GM18868 (cell line): ENCODE results near the gene PINK1.
"Not testable (repeated sequence)": the region's sequence is repeated elsewhere in the genome, so short reads cannot be mapped to it uniquely, and the experiment has no call there.

ENCODE experiments used
- ATAC-seq: cut with Tn5 transposase; IDR thresholded peaks from one replicate; pipeline ENCODE4 v1.9.1; 2021; ENCODE audit warnings: mild to moderate bottlenecking, moderate library complexity; ENCODE audit not compliant: unreplicated experiment

Gene PINK1

GRCh38 chr1:20633190-20634064 is at the start of gene PINK1:
Gene PINK1 (plus strand): TSS chr1:20633458. CDS start chr1:20633549, 91 bp downstream.
- ATAC-seq = peak; percentile 59

GRCh38 chr1:20584890-20585289 is 48.4 kb upstream of the PINK1 start:
- ATAC-seq = no peak

DNA sequence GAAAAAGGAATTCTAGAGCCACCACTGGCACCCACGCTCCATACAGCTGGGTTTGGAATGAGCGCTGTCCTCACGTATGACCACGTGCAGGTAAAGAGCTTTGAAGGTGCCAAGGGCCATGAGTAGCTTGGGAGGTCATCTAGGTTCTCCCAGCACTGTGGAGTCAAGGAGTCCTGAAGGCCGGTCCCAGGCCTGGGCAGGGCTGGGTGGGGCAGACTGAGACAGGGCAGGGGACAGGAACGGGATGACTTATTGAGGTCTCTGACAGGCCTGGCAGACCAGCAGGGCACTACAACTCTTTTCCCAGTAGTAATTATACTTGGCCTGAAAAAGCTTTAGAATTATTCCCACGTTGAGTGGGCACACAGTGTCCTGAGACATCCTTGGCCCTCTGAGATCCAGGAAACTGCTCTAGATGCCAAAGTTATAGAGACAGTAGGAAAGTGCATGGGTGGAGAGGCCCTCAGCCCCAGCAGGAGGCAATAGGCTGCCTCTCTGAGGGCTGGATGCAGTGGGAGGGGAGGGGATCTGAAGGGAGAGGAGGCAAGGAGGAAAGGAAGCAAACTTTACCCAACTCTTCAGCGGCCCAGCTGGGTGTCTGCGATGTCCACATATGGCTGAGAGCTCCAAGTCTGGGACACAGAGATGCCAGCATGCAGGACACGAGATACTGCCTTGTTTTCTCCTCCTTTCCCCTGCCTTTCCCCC is 46.2 kb upstream of the PINK1 start:
- no peak for ATAC-seq

DNA sequence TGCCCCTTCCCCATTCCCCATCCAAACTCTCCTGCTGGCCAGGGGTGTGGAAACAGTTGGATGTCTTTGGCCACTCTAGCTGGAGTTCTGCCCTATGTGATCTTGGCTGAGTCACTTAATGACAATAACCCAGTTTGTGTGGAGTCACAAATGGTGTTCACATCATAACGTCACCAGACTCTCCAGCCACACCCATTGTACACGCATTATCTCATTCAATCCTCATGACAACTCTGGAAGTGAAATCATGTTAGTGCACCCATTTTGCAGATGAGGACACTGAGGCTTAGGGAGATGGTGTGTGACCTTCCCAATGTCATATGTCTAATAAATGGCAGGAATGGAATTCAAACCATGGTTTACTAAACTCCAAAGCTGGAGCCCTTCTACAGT is 45.6 kb upstream of the PINK1 start:
- no peak for ATAC-seq

DNA sequence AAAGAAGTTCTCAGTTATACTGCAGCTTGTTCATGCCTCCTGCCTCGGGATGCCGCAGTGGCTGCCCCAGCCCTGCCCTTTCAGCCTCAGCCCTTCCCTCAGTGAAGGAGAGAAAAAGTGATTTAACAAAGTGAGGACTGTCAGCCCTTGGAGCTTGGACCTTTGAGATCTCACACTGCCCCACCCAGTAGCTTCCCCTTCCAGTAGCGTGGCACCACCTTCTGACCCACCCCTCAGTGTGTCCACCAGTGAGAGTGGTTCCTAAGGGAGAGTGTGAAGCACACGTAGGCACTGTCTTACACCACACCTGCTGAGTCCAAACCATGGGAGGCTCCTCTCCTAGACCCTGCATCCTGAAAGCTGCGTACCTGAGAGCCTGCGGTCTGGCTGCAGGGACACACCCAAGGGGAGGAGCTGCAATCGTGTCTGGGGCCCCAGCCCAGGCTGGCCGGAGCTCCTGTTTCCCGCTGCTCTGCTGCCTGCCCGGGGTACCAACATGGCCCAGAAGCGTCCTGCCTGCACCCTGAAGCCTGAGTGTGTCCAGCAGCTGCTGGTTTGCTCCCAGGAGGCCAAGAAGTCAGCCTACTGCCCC is 44.5 kb upstream of the PINK1 start, which contains the start of gene CDA:
Gene CDA (plus strand): TSS at position 464 of the 592 bp plus-strand sequence. CDS start 33 bp downstream, at position 497.
- ATAC-seq = no peak

DNA sequence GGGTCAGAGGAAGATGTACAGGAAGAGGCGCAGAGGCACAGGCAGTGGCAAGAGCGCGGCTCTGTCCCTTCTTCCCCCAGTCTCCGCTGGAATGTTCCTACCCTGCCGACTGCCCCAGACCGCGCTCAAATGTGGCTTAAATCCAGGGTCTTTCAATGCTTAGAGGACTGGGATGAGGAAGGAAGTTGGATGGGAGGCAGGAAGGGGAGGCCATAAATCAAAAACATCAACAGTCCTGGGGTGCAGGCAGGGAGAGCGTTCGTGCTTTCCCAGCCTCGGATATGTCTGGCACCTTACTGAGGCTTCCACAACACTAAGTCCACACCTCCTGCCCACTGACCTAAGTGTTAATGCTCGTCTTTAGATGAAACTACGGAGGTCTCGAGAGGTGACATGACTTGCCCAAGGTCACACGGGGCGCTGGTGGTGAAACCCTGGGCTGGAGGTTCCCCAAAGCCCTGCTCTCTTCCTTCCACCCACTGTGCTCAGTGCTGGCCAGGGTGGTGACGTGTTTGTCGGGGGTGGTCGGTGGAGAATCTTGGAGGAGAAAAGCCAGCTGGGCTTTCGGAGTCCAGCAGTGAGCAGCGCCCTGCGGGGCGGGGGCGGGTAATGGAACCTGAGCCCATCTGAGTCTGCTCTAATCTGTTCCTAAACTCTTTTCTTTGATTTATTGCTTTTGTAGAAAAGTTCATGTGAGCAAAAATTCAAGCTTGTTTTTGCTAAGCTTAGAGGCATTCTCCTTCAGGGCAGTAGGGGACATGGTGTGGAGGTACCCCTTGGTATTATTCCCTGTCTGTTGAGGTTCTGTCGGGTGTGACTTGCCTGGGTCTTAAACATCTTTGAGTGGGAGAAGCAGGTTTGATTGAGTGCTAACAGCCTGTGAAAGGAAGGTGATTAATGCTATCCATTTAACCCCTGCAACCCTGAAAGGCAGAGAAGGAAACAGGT is 43.7 kb upstream of the PINK1 start:
- no peak for ATAC-seq

DNA sequence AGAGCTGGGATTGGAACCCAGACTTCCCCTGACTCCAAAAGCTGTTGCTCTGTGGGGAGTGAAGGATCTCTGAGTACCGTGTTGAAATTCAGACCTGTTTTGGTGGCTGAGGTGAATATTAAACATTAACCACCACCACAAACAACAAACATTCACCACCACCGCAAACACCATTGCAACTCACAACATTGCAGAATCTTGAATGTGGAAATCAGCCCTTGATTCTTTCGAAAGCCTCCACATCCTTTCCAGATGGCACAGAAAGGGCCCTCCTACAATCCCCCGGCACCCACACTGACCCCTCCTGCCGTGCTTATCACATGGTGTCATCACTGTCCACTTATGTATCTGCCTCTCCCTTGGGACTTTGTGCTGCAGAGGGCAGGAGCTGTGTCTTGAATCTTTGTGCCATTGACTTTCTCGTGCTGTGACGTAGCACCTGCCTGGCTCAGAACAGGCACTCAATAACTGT is 42.9 kb upstream of the PINK1 start:
- ATAC-seq = no peak

- no peak for ATAC-seq
Observed at GRCh38 chr1:20593756-20594155, 39.5 kb upstream of the PINK1 start.

GRCh38 chr1:20594746-20595145 is 38.5 kb upstream of the PINK1 start:
- no peak for ATAC-seq

GRCh38 chr1:20596106-20596505 is 37.2 kb upstream of the PINK1 start:
- ATAC-seq = no peak

DNA sequence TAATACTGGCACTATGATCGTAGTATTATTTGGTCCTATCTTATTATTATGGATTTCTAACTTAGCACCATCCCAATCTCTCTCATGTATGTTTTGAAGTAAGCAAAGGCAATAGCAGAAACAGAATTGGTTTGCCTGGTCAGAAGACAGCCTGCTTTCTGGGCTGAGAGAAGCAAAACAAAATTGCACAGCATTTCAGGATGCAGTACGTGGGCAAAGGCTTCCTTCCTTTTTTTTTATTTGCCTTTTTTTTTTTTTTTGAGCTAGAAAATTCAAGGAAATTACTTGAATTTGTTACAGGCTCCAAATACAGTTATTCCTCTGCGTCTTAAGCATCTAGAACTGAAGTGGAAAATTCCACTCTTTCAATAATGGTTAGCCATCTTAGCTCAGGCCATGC is 35.6 kb upstream of the PINK1 start:
- ATAC-seq = no peak

- ATAC-seq = no peak
Observed at GRCh38 chr1:20600156-20600555, 33.1 kb upstream of the PINK1 start.

DNA sequence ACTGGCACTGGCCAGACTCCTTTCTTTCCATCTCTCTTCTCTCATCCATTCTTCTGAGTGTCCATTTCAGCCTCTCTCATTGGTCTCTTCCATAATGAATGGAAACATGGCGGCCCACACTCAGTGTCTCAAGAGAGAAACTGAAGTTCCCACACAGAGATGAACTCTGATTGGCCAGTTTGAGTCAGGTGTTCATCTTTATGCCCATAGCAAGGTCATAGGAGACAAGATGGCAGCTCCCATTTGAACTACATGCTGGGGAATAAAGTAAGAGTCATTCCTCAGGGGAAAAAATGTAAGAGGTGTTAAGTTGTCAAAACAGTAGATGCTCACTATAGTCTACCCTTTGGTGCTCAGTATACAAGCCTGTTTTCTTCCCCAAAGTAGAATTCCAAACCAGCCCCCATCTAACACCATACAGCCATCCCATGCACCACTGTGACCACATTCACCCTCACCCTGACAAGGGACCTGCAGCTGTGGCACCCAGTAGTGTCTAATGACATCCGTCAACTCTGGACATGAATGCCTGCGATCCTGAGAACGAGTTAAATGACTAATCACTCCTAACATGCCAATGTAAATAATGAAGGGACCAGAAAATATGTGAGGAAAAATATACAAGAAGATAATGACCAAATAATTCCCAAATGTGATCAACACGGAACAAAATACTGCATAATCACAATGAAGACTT is 32.0 kb upstream of the PINK1 start:
- no peak for ATAC-seq

- no peak for ATAC-seq
Observed at GRCh38 chr1:20602851-20603450, 30.3 kb upstream of the PINK1 start.

GRCh38 chr1:20603504-20604464 is 29.5 kb upstream of the PINK1 start:
- no peak for ATAC-seq

DNA sequence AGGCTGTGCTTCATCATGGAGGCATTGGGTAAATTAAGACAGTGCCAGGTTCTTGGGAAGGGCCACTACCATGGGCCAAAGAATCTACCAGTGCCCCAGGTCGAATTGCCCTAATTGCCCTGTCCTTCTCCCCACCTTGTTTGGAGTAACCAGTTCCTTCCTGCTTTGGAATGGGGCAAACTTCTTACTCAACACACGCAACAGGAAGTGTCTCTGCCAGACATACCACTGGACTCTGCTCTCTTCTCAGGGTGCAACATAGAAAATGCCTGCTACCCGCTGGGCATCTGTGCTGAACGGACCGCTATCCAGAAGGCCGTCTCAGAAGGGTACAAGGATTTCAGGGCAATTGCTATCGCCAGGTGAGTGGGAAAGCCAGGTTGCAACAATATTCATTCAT is 28.6 kb upstream of the PINK1 start:
- no peak for ATAC-seq

- ATAC-seq = not testable (repeated sequence)
Observed at GRCh38 chr1:20606801-20607570, 26.3 kb upstream of the PINK1 start.

DNA sequence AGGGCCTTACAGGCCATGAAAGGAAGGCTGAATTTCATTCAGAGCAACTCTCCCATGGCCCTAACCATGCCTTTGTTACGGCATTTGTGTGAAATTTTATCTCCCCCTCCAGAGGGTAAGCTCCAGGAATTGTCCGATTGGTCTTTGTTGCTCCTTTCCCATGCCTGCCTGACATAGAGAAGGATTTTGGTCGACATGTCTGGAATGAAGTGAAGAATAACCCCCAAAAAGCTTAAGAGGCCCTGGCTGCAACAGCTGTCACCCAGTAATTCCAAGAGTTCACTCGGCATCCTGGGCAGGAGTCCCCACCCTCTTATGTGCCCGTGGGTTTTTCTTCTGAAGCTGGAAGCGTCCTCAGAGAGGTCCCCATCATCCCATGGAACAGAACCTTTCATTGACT is 23.7 kb upstream of the PINK1 start:
- no peak for ATAC-seq
